Measurements from ENCODE around the gene PTCHD4. TPM values are rescaled to one million over a fixed set of nuclear protein-coding genes. Genes with fewer than 3 reads are reported as not detected.
A peak's percentile ranks its signal among the peaks of the same experiment; 100 is the strongest.

PTCHD4 gene
- total and polyA plus RNA-seq, 11 donors, result 0.01 to 2.0 (median 0.93) TPM

DNA sequence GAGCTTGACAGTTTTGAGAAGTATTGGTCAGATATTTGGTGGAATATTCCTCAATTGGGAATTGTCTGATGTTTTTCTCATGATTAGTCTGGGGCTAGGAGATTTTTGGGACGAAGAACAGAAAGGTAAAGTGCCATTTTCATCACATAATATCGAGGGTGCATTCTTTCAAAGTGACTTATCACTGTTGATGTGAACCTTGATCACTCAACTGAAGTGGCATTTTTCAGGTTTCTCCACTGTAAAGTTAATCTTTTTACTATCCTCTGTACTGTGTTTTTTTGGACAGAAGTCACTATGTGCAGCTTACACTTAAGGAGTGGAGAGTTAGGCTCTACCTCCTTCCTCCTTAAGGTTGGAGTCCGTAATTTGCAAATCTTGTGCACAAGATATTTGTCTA lies 39.2 kb downstream of the PTCHD4 start:
- TF ChIP-seq, protein P1, sequence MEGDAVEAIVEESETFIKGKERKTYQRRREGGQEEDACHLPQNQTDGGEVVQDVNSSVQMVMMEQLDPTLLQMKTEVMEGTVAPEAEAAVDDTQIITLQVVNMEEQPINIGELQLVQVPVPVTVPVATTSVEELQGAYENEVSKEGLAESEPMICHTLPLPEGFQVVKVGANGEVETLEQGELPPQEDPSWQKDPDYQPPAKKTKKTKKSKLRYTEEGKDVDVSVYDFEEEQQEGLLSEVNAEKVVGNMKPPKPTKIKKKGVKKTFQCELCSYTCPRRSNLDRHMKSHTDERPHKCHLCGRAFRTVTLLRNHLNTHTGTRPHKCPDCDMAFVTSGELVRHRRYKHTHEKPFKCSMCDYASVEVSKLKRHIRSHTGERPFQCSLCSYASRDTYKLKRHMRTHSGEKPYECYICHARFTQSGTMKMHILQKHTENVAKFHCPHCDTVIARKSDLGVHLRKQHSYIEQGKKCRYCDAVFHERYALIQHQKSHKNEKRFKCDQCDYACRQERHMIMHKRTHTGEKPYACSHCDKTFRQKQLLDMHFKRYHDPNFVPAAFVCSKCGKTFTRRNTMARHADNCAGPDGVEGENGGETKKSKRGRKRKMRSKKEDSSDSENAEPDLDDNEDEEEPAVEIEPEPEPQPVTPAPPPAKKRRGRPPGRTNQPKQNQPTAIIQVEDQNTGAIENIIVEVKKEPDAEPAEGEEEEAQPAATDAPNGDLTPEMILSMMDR (IDR thresholded peaks at IDR 0.05), result no peak
- no peak for TF ChIP-seq POLR2A (IDR thresholded peaks at IDR 0.05)
- DNase-seq (no peak), ATAC-seq (no peak)
- Histone ChIP-seq H3K27ac (no peak overlapping the region), H3K36me3 (no peaks in the 10 kb centered on the region), H3K4me1 (peaks cover 0 to 20% (median 5%) of the 10 kb centered on the region in 12 donors), H3K27me3 (peaks cover 0 to 31% (median 18%) of the 10 kb centered on the region in 9 donors), H3K4me3 (no peak overlapping the region), H3K9me3 (peaks cover 0 to 8% (median 0%) of the 10 kb centered on the region in 12 donors)
- WGBS, 4 donors, result 74 to 90% (median 87%) methylated on average over 3 of the region's 3 CpGs
- intact Hi-C loops (cut with DNase I), result no loop called here

DNA sequence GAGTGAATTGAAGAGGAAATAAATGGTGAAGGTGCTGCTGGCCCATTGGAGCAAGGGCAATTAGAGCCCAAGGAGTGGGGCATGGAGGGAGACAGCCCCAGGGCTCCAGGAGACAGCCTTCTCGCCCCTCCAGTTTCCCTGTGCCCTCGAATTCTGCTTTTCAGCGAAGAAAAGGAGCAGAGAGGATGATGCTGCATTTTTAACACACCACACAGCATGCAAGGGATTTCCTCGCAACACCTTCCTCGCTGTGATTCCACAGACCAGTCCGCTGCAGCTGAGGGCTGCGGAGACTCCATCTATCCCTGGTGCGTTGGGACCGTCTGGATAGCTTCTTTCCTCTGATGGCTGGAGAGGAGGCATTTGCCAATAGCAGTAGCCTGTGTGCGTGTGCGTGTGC lies 41.7 kb downstream of the PTCHD4 start:
- intact Hi-C loops (cut with DNase I), result no loop called here
- Histone ChIP-seq H3K4me1 (peaks cover 0 to 20% (median 5%) of the 10 kb centered on the region in 12 donors), H3K27ac (no peak overlapping the region), H3K4me3 (peak overlapping the region in 7 of 12 donors; percentile 1 to 44 (median 38)), H3K27me3 (peaks cover 0 to 31% (median 18%) of the 10 kb centered on the region in 9 donors), H3K9me3 (no peaks in the 10 kb centered on the region), H3K36me3 (no peaks in the 10 kb centered on the region)
- ATAC-seq (no peak), DNase-seq (no peak)
- TF ChIP-seq, protein P1 (IDR thresholded peaks at IDR 0.05), result no peak
- TF ChIP-seq POLR2A (IDR thresholded peaks at IDR 0.05), result no peak
- 25 to 37% (median 31%) methylated on average over 11 of the region's 11 CpGs for WGBS, 4 donors

DNA sequence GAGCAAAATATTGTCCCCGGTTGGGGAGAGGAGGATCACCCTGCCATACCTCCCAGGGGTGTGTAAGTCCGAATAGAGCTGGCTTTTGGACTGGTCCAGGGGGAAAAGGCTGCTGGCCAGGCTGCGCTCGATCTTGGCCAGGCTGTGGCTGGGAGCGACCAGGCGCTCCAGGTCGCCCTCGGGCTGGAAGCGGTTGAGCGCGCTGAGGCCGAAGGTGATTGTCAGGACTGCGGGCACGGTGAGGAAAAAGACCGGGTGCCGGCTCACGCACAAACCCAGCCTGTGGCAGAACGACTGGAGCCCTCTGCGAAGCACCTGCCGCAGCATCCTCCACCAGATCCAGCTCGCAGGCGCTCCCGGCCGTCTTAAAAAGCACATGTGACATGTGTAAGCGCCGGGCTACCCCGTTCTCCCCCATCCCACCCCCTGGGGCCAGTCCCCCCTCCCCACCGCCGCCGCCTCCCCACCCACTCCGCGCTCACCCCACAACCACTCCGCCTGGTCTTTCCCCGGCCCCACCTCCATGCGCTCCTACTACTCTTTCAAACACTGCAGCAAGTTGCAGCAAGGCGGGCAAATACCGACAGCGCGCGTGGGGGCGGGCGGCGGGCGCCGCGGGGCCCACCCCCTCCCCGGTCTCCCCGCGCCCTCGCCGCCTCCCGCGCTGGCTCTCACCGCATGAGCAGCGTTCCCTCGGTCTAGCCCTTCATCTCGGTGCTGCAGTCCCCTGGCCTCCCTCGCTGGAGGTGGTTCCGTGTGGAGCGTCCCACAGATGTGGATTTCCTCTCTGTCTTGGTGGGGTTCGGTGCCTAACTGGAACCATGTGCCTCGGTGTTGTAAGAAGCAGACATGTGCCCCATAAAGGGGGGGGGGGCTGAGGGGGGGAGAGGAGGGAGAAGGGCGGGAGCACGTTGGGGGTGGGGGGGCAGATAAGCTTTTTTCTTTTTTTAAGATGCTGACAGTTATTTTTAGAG lies 42.4 kb downstream of the PTCHD4 start:
- WGBS, 4 donors, result 4 to 8% (median 6%) methylated on average over 8 to 64 of the region's 64 CpGs
- no peaks in the 10 kb centered on the region for H3K9me3 ChIP-seq
- H3K36me3 ChIP-seq, result no peaks in the 10 kb centered on the region
- H3K4me1 ChIP-seq, result peaks cover 0 to 20% (median 5%) of the 10 kb centered on the region in 12 donors
- H3K27ac ChIP-seq, result no peak overlapping the region
- ATAC-seq (peak in 2 of 4 donors; percentile 34 to 39), DNase-seq (peak in 2 of 5 donors; percentile 17 to 53)
- intact Hi-C loops (cut with DNase I), result no loop called here
- H3K4me3 ChIP-seq, result peak overlapping the region; percentile 7 to 44 (median 38)
- TF ChIP-seq POLR2A (IDR thresholded peaks at IDR 0.05), result no peak
- H3K27me3 ChIP-seq, result peaks cover 0 to 31% (median 18%) of the 10 kb centered on the region in 9 donors

DNA sequence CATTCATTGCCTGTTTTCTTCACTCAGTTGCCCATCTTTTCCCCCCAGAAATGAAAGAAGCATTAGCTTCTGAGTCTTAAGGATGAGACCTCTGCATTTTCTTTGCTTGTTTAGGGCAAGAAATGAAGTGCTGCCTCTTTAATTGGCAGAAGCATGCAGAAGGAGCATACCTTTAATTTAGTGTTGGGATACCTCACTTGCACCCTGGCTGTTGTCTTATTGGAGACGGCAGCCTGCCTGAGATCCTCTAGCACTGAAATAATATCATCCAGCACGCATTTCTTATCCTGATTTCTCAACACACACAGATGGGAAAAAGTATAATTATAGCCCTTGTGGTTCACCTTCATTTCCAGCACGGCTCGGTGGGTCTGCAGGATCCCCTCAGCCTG lies 43.1 kb downstream of the PTCHD4 start:
- WGBS, 4 donors, result 16 to 35% (median 18%) methylated on average over 4 of the region's 4 CpGs
- no peak for TF ChIP-seq POLR2A (IDR thresholded peaks at IDR 0.05)
- TF ChIP-seq, protein P1 (IDR thresholded peaks at IDR 0.05), result no peak
- ATAC-seq (no peak), DNase-seq (no peak)
- no peaks in the 10 kb centered on the region for H3K9me3 ChIP-seq
- peak overlapping the region in 7 of 12 donors; percentile 22 to 44 (median 38) for H3K4me3 ChIP-seq
- no peaks in the 10 kb centered on the region for H3K36me3 ChIP-seq
- peaks cover 0 to 31% (median 18%) of the 10 kb centered on the region in 9 donors for H3K27me3 ChIP-seq
- H3K27ac ChIP-seq, result no peak overlapping the region
- intact Hi-C loops (cut with DNase I), result no loop called here
- peaks cover 0 to 20% (median 5%) of the 10 kb centered on the region in 12 donors for H3K4me1 ChIP-seq

Measured in heart left ventricle (tissue), 16 donors.